Endothelial cell of umbilical vein (primary cell): ENCODE measurements around the gene LPP.

Experiments used
- EZH2 ChIP-seq: IDR thresholded peaks from 2 replicates; pipeline ENCODE4 v1.6.1; 2012; ENCODE audit warnings: borderline replicate concordance, low read depth, mild to moderate bottlenecking, moderate library complexity, low read length, inconsistent platforms; ENCODE audit not compliant: severe bottlenecking
- POLR2A ChIP-seq: IDR thresholded peaks from 2 replicates; pipeline ENCODE4 v1.6.1; 2012; ENCODE audit warnings: low read depth, mild to moderate bottlenecking, control low read depth, low read length
- POLR2AphosphoS5 ChIP-seq: IDR thresholded peaks from 2 replicates; pipeline ENCODE4 v1.6.1; 2012; ENCODE audit warnings: low read depth, mild to moderate bottlenecking, control low read depth, low read length, moderate library complexity; ENCODE audit not compliant: insufficient read depth
- TF ChIP-seq, protein P1 (sequence below), 2 donors: IDR thresholded peaks; 1 replicate in 1 of 2; 2 replicates in 1 of 2; pipeline ENCODE4 v1.5.1; 2011; ENCODE audit warnings: low read length in 2 of 2, mild to moderate bottlenecking in 2 of 2, moderate library complexity in 2 of 2, control low read depth in 1 of 2, inconsistent platforms in 1 of 2, low read depth in 1 of 2; ENCODE audit not compliant: insufficient read depth in 1 of 2; ENCODE audit errors: extremely low read depth in 1 of 2
- TF ChIP-seq, protein P2 (sequence below): IDR thresholded peaks from 2 replicates; pipeline ENCODE4 v1.6.1; 2011; ENCODE audit not compliant: insufficient read depth, insufficient read length

- TF ChIP-seq, protein P1, sequence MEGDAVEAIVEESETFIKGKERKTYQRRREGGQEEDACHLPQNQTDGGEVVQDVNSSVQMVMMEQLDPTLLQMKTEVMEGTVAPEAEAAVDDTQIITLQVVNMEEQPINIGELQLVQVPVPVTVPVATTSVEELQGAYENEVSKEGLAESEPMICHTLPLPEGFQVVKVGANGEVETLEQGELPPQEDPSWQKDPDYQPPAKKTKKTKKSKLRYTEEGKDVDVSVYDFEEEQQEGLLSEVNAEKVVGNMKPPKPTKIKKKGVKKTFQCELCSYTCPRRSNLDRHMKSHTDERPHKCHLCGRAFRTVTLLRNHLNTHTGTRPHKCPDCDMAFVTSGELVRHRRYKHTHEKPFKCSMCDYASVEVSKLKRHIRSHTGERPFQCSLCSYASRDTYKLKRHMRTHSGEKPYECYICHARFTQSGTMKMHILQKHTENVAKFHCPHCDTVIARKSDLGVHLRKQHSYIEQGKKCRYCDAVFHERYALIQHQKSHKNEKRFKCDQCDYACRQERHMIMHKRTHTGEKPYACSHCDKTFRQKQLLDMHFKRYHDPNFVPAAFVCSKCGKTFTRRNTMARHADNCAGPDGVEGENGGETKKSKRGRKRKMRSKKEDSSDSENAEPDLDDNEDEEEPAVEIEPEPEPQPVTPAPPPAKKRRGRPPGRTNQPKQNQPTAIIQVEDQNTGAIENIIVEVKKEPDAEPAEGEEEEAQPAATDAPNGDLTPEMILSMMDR (IDR thresholded peaks at IDR 0.05; ENCODE audit: extremely low read depth in 1 of 2, insufficient read depth in 1 of 2, low read depth in 1 of 2, low read length in 2 of 2): no peak
- TF ChIP-seq POLR2AphosphoS5: no peak
- TF ChIP-seq EZH2: no peak
- TF ChIP-seq, protein P2, sequence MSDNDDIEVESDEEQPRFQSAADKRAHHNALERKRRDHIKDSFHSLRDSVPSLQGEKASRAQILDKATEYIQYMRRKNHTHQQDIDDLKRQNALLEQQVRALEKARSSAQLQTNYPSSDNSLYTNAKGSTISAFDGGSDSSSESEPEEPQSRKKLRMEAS: no peak
- no peak for TF ChIP-seq POLR2A
These were observed 470.9 kb downstream of the LPP start for GRCh38 chr3:188624828-188625227.
